CD4-positive, alpha-beta memory T cell (primary cell): ENCODE measurements around the gene OR1L8. TPM values are rescaled to one million over a fixed set of nuclear protein-coding genes. Genes with fewer than 3 reads are reported as not detected.
"Not testable (repeated sequence)": the region's sequence is repeated elsewhere in the genome, so short reads cannot be mapped to it uniquely, and the experiment has no call there.

Source experiments
- CTCF ChIA-PET: fragments of 350-600 bp; sonication (Branson Sonifier 250); formaldehyde crosslinking; loops from one replicate; lab custom pipeline; 2021; ENCODE audit warnings: inconsistent platforms; ENCODE audit not compliant: partially characterized antibody; lab: Charles Lee
- POLR2A ChIA-PET: fragments of 350-600 bp; sonication (Branson Sonifier 250); formaldehyde crosslinking; loops from one replicate; lab custom pipeline; 2021; ENCODE audit not compliant: partially characterized antibody; lab: Charles Lee
- DNase-seq, 5 donors: peaks; one replicate each; pipeline versions ENCODE4 v3.0.0 to v3.0.0-alpha.2; 2020 to 2022; ENCODE audit warnings: mixed read lengths in 1 of 5
- H3K27ac ChIP-seq: one replicate; pipeline ENCODE4 v1.7.0; 2013; ENCODE audit warnings: low read depth, low read length
- H3K27me3 ChIP-seq: 2 replicates; pipeline ENCODE4 v1.7.0; 2013; ENCODE audit warnings: mild to moderate bottlenecking, low read length, moderate library complexity; ENCODE audit not compliant: insufficient read depth
- H3K36me3 ChIP-seq: 2 replicates; pipeline ENCODE4 v1.7.0; 2013; ENCODE audit warnings: mild to moderate bottlenecking, low read length, moderate library complexity; ENCODE audit not compliant: insufficient read depth
- H3K4me1 ChIP-seq: 2 replicates; pipeline ENCODE4 v1.7.0; 2013; ENCODE audit warnings: mild to moderate bottlenecking, low read length, moderate library complexity; ENCODE audit not compliant: insufficient read depth
- H3K4me3 ChIP-seq, 2 donors: one replicate each; pipeline ENCODE4 v1.7.0; 2013; ENCODE audit warnings: low read length in 2 of 2, mild to moderate bottlenecking in 1 of 2
- H3K9me3 ChIP-seq, 2 donors: one replicate each; pipeline ENCODE4 v1.7.0; 2013; ENCODE audit warnings: low read length in 2 of 2, control low read depth in 1 of 2; ENCODE audit not compliant: control insufficient read depth in 1 of 2
- H3K27ac Mint-ChIP-seq, 7 donors: one replicate each; pipeline ENCODE4 v1.8.0; 2020 to 2021; ENCODE audit warnings: mixed read lengths in 7 of 7, mild to moderate bottlenecking in 6 of 7, inconsistent platforms in 3 of 7, moderate library complexity in 3 of 7
- H3K27me3 Mint-ChIP-seq, 2 donors: one replicate each; pipeline ENCODE4 v1.8.0; 2020 to 2021; ENCODE audit warnings: mixed read lengths in 2 of 2
- H3K36me3 Mint-ChIP-seq, 2 donors: one replicate each; pipeline ENCODE4 v1.8.0; 2020 to 2021; ENCODE audit warnings: mixed read lengths in 2 of 2, inconsistent platforms in 1 of 2, mild to moderate bottlenecking in 1 of 2
- H3K4me1 Mint-ChIP-seq, 4 donors: one replicate each; pipeline ENCODE4 v1.8.0; 2020 to 2021; ENCODE audit warnings: mixed read lengths in 4 of 4, mild to moderate bottlenecking in 1 of 4
- H3K4me3 Mint-ChIP-seq, 8 donors: one replicate each; pipeline ENCODE4 v1.8.0; 2020 to 2021; ENCODE audit warnings: mixed read lengths in 8 of 8, mild to moderate bottlenecking in 7 of 8, moderate library complexity in 6 of 8, inconsistent platforms in 3 of 8
- H3K9me3 Mint-ChIP-seq, 8 donors: one replicate each; pipeline ENCODE4 v1.8.0; 2020 to 2021; ENCODE audit warnings: mixed read lengths in 8 of 8, mild to moderate bottlenecking in 5 of 8, inconsistent platforms in 3 of 8, moderate library complexity in 1 of 8
- intact Hi-C: fragments of 100-400 bp; cut with micrococcal nuclease; formaldehyde crosslinking; loops from one replicate; pipeline ENCODE4 v1.15.1; 2023
- polyA plus RNA-seq, 2 donors: library from polyadenylated mRNA; unstranded; fragments of 300-500 nt; fragmentation: Illumina TruSeq; gene quantifications; one replicate each; pipeline ENCODE4 v1.2.3, GENCODE V29; 2021
- total RNA-seq, 2 experiments: library from RNA; stranded (reverse); gene quantifications; one replicate each; pipeline ENCODE4 v1.2.3, GENCODE V29; 2021

The OR1L8 gene
- total and polyA plus RNA-seq, 4 experiments from 2014 or later: not detected

- no peaks in the 10 kb centered on the region for H3K9me3 ChIP-seq
- no peak for DNase-seq
- Mint-ChIP-seq H3K36me3 (no peaks in the 10 kb centered on the region), H3K9me3 (peaks cover 0 to 2% (median 0%) of the 10 kb centered on the region in 8 donors), H3K27me3 (peaks cover 5 to 18% of the 10 kb centered on the region in 2 donors), H3K4me1 (no peaks in the 10 kb centered on the region), H3K4me3 (no peak overlapping the region), H3K27ac (no peak overlapping the region)
- H3K4me3 ChIP-seq: no peak overlapping the region
- CTCF ChIA-PET: no interaction called here
- no peaks in the 10 kb centered on the region for H3K36me3 ChIP-seq
- POLR2A ChIA-PET: no interaction called here
- intact Hi-C loops: no loop called here
- H3K27ac ChIP-seq: no peak overlapping the region
- no peaks in the 10 kb centered on the region for H3K4me1 ChIP-seq
- no peaks in the 10 kb centered on the region for H3K27me3 ChIP-seq
Measured at GRCh38 chr9:122546196-122546595, 37.0 kb downstream of the OR1L8 start.

- Mint-ChIP-seq H3K4me1 (no peaks in the 10 kb centered on the region), H3K27ac (no peak overlapping the region), H3K4me3 (no peak overlapping the region), H3K27me3 (peaks cover 4 to 6% of the 10 kb centered on the region in 2 donors), H3K9me3 (peaks cover 0 to 7% (median 0%) of the 10 kb centered on the region in 8 donors), H3K36me3 (no peaks in the 10 kb centered on the region)
- Histone ChIP-seq H3K27me3 (no peaks in the 10 kb centered on the region), H3K27ac (no peak overlapping the region), H3K4me3 (no peak overlapping the region), H3K36me3 (no peaks in the 10 kb centered on the region), H3K9me3 (no peaks in the 10 kb centered on the region), H3K4me1 (no peaks in the 10 kb centered on the region)
- intact Hi-C loops: no loop called here
- ChIA-PET CTCF (no interaction called here), POLR2A (no interaction called here)
- DNase-seq: no peak
Measured at GRCh38 chr9:122538757-122539156, 44.4 kb downstream of the OR1L8 start.

- CTCF ChIA-PET, H3K9me3 Mint-ChIP-seq, H3K27ac ChIP-seq, H3K36me3 Mint-ChIP-seq, H3K4me1 Mint-ChIP-seq, H3K27ac Mint-ChIP-seq, H3K4me1 ChIP-seq, H3K27me3 Mint-ChIP-seq, H3K4me3 ChIP-seq, H3K27me3 ChIP-seq, POLR2A ChIA-PET, DNase-seq, H3K4me3 Mint-ChIP-seq, intact Hi-C loops, H3K36me3 ChIP-seq, H3K9me3 ChIP-seq: not testable (repeated sequence)
Measured at GRCh38 chr9:122537066-122537465, 46.1 kb downstream of the OR1L8 start.

- Mint-ChIP-seq H3K36me3 (no peaks in the 10 kb centered on the region), H3K4me1 (no peaks in the 10 kb centered on the region), H3K9me3 (peaks cover 0 to 7% (median 0%) of the 10 kb centered on the region in 8 donors), H3K27me3 (peaks cover 4 to 8% of the 10 kb centered on the region in 2 donors), H3K27ac (no peak overlapping the region), H3K4me3 (no peak overlapping the region)
- intact Hi-C loops: no loop called here
- no peaks in the 10 kb centered on the region for H3K27me3 ChIP-seq
- H3K4me3 ChIP-seq: no peak overlapping the region
- H3K27ac ChIP-seq: no peak overlapping the region
- POLR2A ChIA-PET: no interaction called here
- no peaks in the 10 kb centered on the region for H3K4me1 ChIP-seq
- H3K36me3 ChIP-seq: no peaks in the 10 kb centered on the region
- DNase-seq: no peak
- CTCF ChIA-PET: no interaction called here
- H3K9me3 ChIP-seq: no peaks in the 10 kb centered on the region
Measured at GRCh38 chr9:122536134-122536533, 47.0 kb downstream of the OR1L8 start.

GRCh38 chr9:122531157-122531556 is 52.0 kb downstream of the OR1L8 start:
- H3K9me3 Mint-ChIP-seq, H3K36me3 ChIP-seq, intact Hi-C loops, H3K27ac ChIP-seq, H3K27me3 ChIP-seq, H3K4me1 Mint-ChIP-seq, H3K36me3 Mint-ChIP-seq, H3K4me3 Mint-ChIP-seq, H3K4me1 ChIP-seq, CTCF ChIA-PET, DNase-seq, H3K9me3 ChIP-seq, H3K4me3 ChIP-seq, H3K27ac Mint-ChIP-seq, POLR2A ChIA-PET: not testable (repeated sequence)
- H3K27me3 Mint-ChIP-seq: peaks cover 5 to 13% of the 10 kb centered on the region in 2 donors

- no peak for DNase-seq
- Mint-ChIP-seq H3K4me1 (peaks cover 0 to 2% (median 0%) of the 10 kb centered on the region in 4 donors), H3K27ac (no peak within 1 kb of the TSS), H3K27me3 (peaks cover 11 to 15% of the 10 kb centered on the region in 2 donors), H3K9me3 (no peaks in the 10 kb centered on the region), H3K4me3 (no peak within 1 kb of the TSS), H3K36me3 (no peaks in the 10 kb centered on the region)
- Histone ChIP-seq H3K27me3 (no peaks in the 10 kb centered on the region), H3K9me3 (no peaks in the 10 kb centered on the region), H3K4me1 (no peaks in the 10 kb centered on the region), H3K36me3 (no peaks in the 10 kb centered on the region), H3K4me3 (no peak within 1 kb of the TSS), H3K27ac (no peak within 1 kb of the TSS)
- intact Hi-C loops: no loop called here
- ChIA-PET CTCF (no interaction called here), POLR2A (no interaction called here)
Measured at GRCh38 chr9:122527193-122527592, 56.0 kb downstream of the OR1L8 start, which contains the start of gene OR1N1. TSS of gene OR1N1 (minus strand) at chr9:122527293. CDS start at chr9:122527293, 0 bp downstream.

GRCh38 chr9:122526602-122527001 is 56.6 kb downstream of the OR1L8 start:
- Histone ChIP-seq H3K4me3 (no peak overlapping the region), H3K9me3 (no peaks in the 10 kb centered on the region), H3K36me3 (no peaks in the 10 kb centered on the region), H3K27ac (no peak overlapping the region), H3K4me1 (no peaks in the 10 kb centered on the region), H3K27me3 (no peaks in the 10 kb centered on the region)
- Mint-ChIP-seq H3K27me3 (peaks cover 13 to 16% of the 10 kb centered on the region in 2 donors), H3K9me3 (no peaks in the 10 kb centered on the region), H3K36me3 (no peaks in the 10 kb centered on the region), H3K4me3 (no peak overlapping the region), H3K4me1 (peaks cover 0 to 2% (median 0%) of the 10 kb centered on the region in 4 donors), H3K27ac (no peak overlapping the region)
- ChIA-PET CTCF (no interaction called here), POLR2A (no interaction called here)
- intact Hi-C loops: no loop called here
- DNase-seq: no peak

- Histone ChIP-seq H3K27me3 (no peaks in the 10 kb centered on the region), H3K4me3 (no peak overlapping the region), H3K4me1 (no peaks in the 10 kb centered on the region), H3K27ac (no peak overlapping the region), H3K36me3 (no peaks in the 10 kb centered on the region), H3K9me3 (no peaks in the 10 kb centered on the region)
- intact Hi-C loops: no loop called here
- ChIA-PET POLR2A (no interaction called here), CTCF (no interaction called here)
- H3K27ac Mint-ChIP-seq: no peak overlapping the region
- no peak for DNase-seq
- H3K27me3 Mint-ChIP-seq: peaks cover 8 to 13% of the 10 kb centered on the region in 2 donors
- H3K36me3 Mint-ChIP-seq: no peaks in the 10 kb centered on the region
- no peak overlapping the region for H3K4me3 Mint-ChIP-seq
- H3K9me3 Mint-ChIP-seq: no peaks in the 10 kb centered on the region
- no peaks in the 10 kb centered on the region for H3K4me1 Mint-ChIP-seq
Measured at GRCh38 chr9:122519376-122519775, 63.8 kb downstream of the OR1L8 start.
